K562 (cell line): ENCODE results near the gene PDCD6IP. TPM values are rescaled to one million over a fixed set of nuclear protein-coding genes. Genes with fewer than 3 reads are reported as not detected.
A peak's percentile ranks its signal among the peaks of the same experiment; 100 is the strongest.

Experiments used
- CBX2 ChIP-seq: fragments of 200-600 bp; sonication (generic); IDR thresholded peaks from one replicate; pipeline ENCODE4 v1.6.1; 2012; ENCODE audit warnings: mild to moderate bottlenecking, low read length, inconsistent platforms; ENCODE audit not compliant: insufficient read depth, poor library complexity, severe bottlenecking
- ETV6 ChIP-seq, 3 experiments: fragments of 150-350 bp in 1 of 3; sonication (generic) in 1 of 3; formaldehyde crosslinking in 1 of 3; IDR thresholded peaks; 2 replicates each; pipeline versions ENCODE4 v1.6.1 to v1.8.0; 2014 to 2022; ENCODE audit warnings: borderline replicate concordance in 2 of 3, low read depth in 2 of 3, antibody characterized with exemption in 1 of 3, low read length in 1 of 3, mild to moderate bottlenecking in 1 of 3, missing genetic modification reagents in 1 of 3
- EZH2 ChIP-seq: IDR thresholded peaks from 2 replicates; pipeline ENCODE4 v1.6.1; 2012; ENCODE audit warnings: low read depth, mild to moderate bottlenecking, inconsistent platforms, low read length, borderline replicate concordance
- GTF2F1 ChIP-seq: IDR thresholded peaks from 2 replicates; pipeline ENCODE4 v1.6.1; 2011; ENCODE audit warnings: low read depth, low read length, improper control_type of control experiment
- KDM5B ChIP-seq: fragments of 200-600 bp; sonication (generic); IDR thresholded peaks from 2 replicates; pipeline ENCODE4 v1.6.1; 2012; ENCODE audit warnings: low read depth, mild to moderate bottlenecking, moderate library complexity, low read length, control low read depth, inconsistent platforms; ENCODE audit not compliant: insufficient replicate concordance
- MTF1 ChIP-seq: fragments of 250-450 bp; sonication (Bioruptor Pico); IDR thresholded peaks from 2 replicates; pipeline ENCODE4 v1.9.0; 2021; ENCODE audit warnings: moderate library complexity, mild to moderate bottlenecking, inconsistent platforms, borderline replicate concordance
- NCOA2 ChIP-seq, 2 experiments: fragments of 450-650 bp; IDR thresholded peaks; 2 replicates each; pipeline ENCODE4 v1.6.1; 2018; ENCODE audit warnings: mild to moderate bottlenecking in 2 of 2, moderate library complexity in 1 of 2; ENCODE audit not compliant: partially characterized antibody in 2 of 2
- NFXL1 ChIP-seq: fragments of 450-650 bp; formaldehyde crosslinking; IDR thresholded peaks from 2 replicates; pipeline ENCODE4 v1.4.0; 2021; ENCODE audit warnings: mild to moderate bottlenecking
- PPARD ChIP-seq: fragments of 250-450 bp; sonication (Bioruptor Pico); IDR thresholded peaks from 2 replicates; pipeline ENCODE4 v1.8.0; 2022; ENCODE audit warnings: inconsistent platforms, mild to moderate bottlenecking, moderate library complexity
- PRMT5 ChIP-seq: sonication (generic); formaldehyde crosslinking; IDR thresholded peaks from 2 replicates; pipeline ENCODE4 v1.5.0; 2020; ENCODE audit warnings: missing genetic modification reagents
- RBM39 ChIP-seq: fragments of 200-400 bp; formaldehyde crosslinking; optimal IDR thresholded peaks from 2 replicates; pipeline ENCODE3; 2018; ENCODE audit warnings: low read depth, low read length
- SMARCA5 ChIP-seq: fragments of 450-650 bp; IDR thresholded peaks from 2 replicates; pipeline ENCODE4 v1.6.1; 2016
- STAG1 ChIP-seq: sonication (generic); formaldehyde crosslinking; IDR thresholded peaks from 2 replicates; pipeline ENCODE4 v1.5.0; 2020; ENCODE audit warnings: missing genetic modification reagents, borderline replicate concordance
- XRCC3 ChIP-seq: fragments of 450-650 bp; IDR thresholded peaks from 2 replicates; pipeline ENCODE4 v1.6.1; 2017; ENCODE audit warnings: mild to moderate bottlenecking, moderate library complexity
- XRCC5 ChIP-seq: fragments of 200-400 bp; formaldehyde crosslinking; IDR thresholded peaks from 2 replicates; pipeline ENCODE4 v1.6.1; 2017; ENCODE audit warnings: low read depth, mild to moderate bottlenecking, low read length
- ZNF12 ChIP-seq: sonication (generic); formaldehyde crosslinking; IDR thresholded peaks from 2 replicates; pipeline ENCODE4 v1.4.0; 2020; ENCODE audit warnings: mild to moderate bottlenecking, missing genetic modification reagents
- ZNF274 ChIP-seq: IDR thresholded peaks from 2 replicates; pipeline ENCODE4 v1.6.1; 2011; ENCODE audit warnings: low read depth, mild to moderate bottlenecking, low read length, moderate library complexity, borderline replicate concordance
- ZNF431 ChIP-seq: sonication (generic); formaldehyde crosslinking; IDR thresholded peaks from 2 replicates; pipeline ENCODE4 v1.8.0; 2022; ENCODE audit warnings: mild to moderate bottlenecking, missing genetic modification reagents
- ZNF445 ChIP-seq: fragments of 250-450 bp; sonication (Bioruptor Pico); IDR thresholded peaks from 2 replicates; pipeline ENCODE4 v1.4.0; 2020; ENCODE audit warnings: low read depth, mild to moderate bottlenecking, moderate library complexity
- ZNF551 ChIP-seq: fragments of 250-450 bp; sonication (Bioruptor Pico); IDR thresholded peaks from 2 replicates; pipeline ENCODE4 v1.5.0; 2021; ENCODE audit warnings: mild to moderate bottlenecking, moderate library complexity
- ZNF644 ChIP-seq: fragments of 200-800 bp; sonication (Bioruptor generic); IDR thresholded peaks from 2 replicates; pipeline ENCODE4 v1.6.1; 2016; ENCODE audit warnings: low read depth, missing genetic modification characterization, missing compliant biosample characterization
- ZNF696 ChIP-seq: fragments of 250-450 bp; sonication (Bioruptor Pico); conservative IDR thresholded peaks from 2 replicates; pipeline ENCODE4 v1.4.0; 2020; ENCODE audit warnings: mild to moderate bottlenecking, moderate library complexity
- ZNF785 ChIP-seq: fragments of 250-450 bp; sonication (Bioruptor Pico); IDR thresholded peaks from 2 replicates; pipeline ENCODE4 v1.4.0; 2020; ENCODE audit warnings: mild to moderate bottlenecking
- polyA plus RNA-seq, 8 experiments: library from polyadenylated mRNA; depleted of rRNA in 4 of 8; stranded (reverse) in 5 of 8; unstranded in 3 of 8; fragments of >200 nt; fragmentation: Nextera tagmentation in 2 of 8; fragmentation: Illumina TruSeq in 1 of 8; extraction: Ambion mirVana in 2 of 8; extraction: Trizol in 1 of 8; gene quantifications; 2 replicates each; pipeline versions ENCODE4 v1.2.1 to v1.2.3, GENCODE V29; 2011 to 2014; ENCODE audit warnings: inconsistent platforms in 1 of 8, missing spikeins in 1 of 8
- total RNA-seq, 7 experiments: library from RNA; depleted of rRNA in 6 of 7; stranded (reverse); fragments of >200 nt in 6 of 7; fragmentation: Illumina TruSeq in 2 of 7; extraction: Trizol in 2 of 7; gene quantifications; 2 replicates each; pipeline versions ENCODE4 v1.2.1 to v1.2.3, GENCODE V29; 2011 to 2021; ENCODE audit warnings: low replicate concordance in 1 of 7
- TF ChIP-seq, protein P1 (sequence below): IDR thresholded peaks from 2 replicates; pipeline ENCODE4 v1.6.1; 2011; ENCODE audit not compliant: insufficient read length; ENCODE audit errors: extremely low read depth
- TF ChIP-seq, protein P2 (sequence below): fragments of 250-450 bp; sonication (Bioruptor Pico); IDR thresholded peaks from 2 replicates; pipeline ENCODE4 v1.5.0; 2021
- TF ChIP-seq, protein P3 (sequence below), 3 experiments: fragments of 200-800 bp in 1 of 3; sonication (Bioruptor generic) in 1 of 3; sonication (generic) in 1 of 3; formaldehyde crosslinking in 1 of 3; IDR thresholded peaks; 2 replicates each; pipeline versions ENCODE4 v1.6.1 to v1.8.0; 2016 to 2022; ENCODE audit warnings: mild to moderate bottlenecking in 2 of 3, missing compliant biosample characterization in 2 of 3, missing genetic modification characterization in 2 of 3, missing genetic modification reagents in 1 of 3

PDCD6IP gene
- total and polyA plus RNA-seq, 9 of the 15 experiments (the other 6 are each of a cell fraction or from before 2014, with no cell fraction given): 40.2 to 302 (median 122) TPM

DNA sequence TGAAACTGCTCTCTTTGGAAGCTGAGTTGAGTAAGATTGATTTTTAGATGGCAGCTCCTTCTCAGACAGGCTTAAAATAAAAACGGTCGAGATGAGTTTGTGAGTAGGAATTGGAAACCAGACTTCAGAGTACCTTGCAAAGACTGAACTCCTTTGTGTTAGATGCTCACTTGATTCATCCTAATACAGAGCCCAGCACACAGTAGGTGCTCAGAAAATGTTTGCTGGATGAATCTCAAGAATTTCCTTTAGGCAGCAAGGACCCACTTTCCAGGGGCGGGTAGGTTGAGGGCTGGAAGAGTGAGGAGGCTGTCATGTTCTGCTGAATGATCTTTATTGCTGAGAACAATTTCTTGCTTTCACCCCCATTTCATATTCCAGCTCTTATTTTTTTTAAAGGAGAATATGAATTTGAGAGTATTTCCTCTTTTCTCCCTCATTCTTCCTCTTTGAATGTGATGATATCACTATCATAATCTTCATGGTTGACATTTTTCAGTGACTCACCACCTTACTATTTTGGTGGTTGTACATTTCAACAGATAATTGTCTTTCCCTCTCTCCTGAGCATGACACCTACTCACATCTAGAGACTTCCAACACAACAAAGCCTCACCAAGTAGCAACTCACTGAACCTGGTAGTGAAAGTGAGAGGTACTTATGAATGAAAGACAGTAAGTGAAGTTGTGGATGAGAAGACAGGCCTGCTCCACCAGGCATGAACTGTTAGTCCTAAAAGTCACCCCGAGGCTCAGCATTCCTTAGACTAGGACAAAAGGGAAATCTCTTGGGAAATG lies 113.3 kb downstream of the PDCD6IP start (continued):
- TF ChIP-seq ZNF696: no peak
- no peak for TF ChIP-seq PRMT5
- no peak for TF ChIP-seq NFXL1 (CRISPR knock-in tag)
- no peak for TF ChIP-seq GTF2F1
- TF ChIP-seq, protein P1, sequence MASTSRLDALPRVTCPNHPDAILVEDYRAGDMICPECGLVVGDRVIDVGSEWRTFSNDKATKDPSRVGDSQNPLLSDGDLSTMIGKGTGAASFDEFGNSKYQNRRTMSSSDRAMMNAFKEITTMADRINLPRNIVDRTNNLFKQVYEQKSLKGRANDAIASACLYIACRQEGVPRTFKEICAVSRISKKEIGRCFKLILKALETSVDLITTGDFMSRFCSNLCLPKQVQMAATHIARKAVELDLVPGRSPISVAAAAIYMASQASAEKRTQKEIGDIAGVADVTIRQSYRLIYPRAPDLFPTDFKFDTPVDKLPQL: no peak
- no peak for TF ChIP-seq ZNF551 (CRISPR knock-in tag)
- TF ChIP-seq ZNF274: no peak
- 0 out of 2 replicates have a peak, but pooled peaks have one; percentile 8 for TF ChIP-seq ZNF644 (tag)
- TF ChIP-seq, protein P2, sequence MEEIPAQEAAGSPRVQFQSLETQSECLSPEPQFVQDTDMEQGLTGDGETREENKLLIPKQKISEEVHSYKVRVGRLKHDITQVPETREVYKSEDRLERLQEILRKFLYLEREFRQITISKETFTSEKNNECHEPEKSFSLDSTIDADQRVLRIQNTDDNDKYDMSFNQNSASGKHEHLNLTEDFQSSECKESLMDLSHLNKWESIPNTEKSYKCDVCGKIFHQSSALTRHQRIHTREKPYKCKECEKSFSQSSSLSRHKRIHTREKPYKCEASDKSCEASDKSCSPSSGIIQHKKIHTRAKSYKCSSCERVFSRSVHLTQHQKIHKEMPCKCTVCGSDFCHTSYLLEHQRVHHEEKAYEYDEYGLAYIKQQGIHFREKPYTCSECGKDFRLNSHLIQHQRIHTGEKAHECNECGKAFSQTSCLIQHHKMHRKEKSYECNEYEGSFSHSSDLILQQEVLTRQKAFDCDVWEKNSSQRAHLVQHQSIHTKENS (CRISPR knock-in tag): no peak
- TF ChIP-seq MTF1 (CRISPR knock-in tag): no peak
- TF ChIP-seq ZNF785 (CRISPR knock-in tag): no peak
- TF ChIP-seq XRCC3: no peak
- no peak for TF ChIP-seq PPARD
- TF ChIP-seq, protein P3, sequence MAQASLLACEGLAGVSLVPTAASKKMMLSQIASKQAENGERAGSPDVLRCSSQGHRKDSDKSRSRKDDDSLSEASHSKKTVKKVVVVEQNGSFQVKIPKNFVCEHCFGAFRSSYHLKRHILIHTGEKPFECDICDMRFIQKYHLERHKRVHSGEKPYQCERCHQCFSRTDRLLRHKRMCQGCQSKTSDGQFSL (CRISPR knock-in tag; IDR thresholded peaks at IDR 0.05): no peak
- TF ChIP-seq, protein P3 (tag; IDR thresholded peaks at IDR 0.05): no peak
- no peak for TF ChIP-seq EZH2
- no peak for TF ChIP-seq RBM39
- no peak for TF ChIP-seq KDM5B
- TF ChIP-seq ZNF431 (CRISPR knock-in tag): no peak
- TF ChIP-seq XRCC5: no peak
- peak; percentile 16; the same call in 1 of the 2 replicates for TF ChIP-seq SMARCA5
- TF ChIP-seq CBX2: no peak
- no peak for TF ChIP-seq ZNF445 (CRISPR knock-in tag)
- TF ChIP-seq ZNF12 (CRISPR knock-in tag): no peak
- no peak for TF ChIP-seq STAG1 (CRISPR knock-in tag)
- no peak for TF ChIP-seq NCOA2 (IDR thresholded peaks at IDR 0.05; ENCODE audit: partially characterized antibody in 2 of 2)
- TF ChIP-seq ETV6 (IDR thresholded peaks at IDR 0.05; ENCODE audit: borderline replicate concordance in 1 of 2, low read depth in 2 of 2, low read length in 1 of 2): peak; percentile 76 to 95
- no peak for TF ChIP-seq ETV6 (CRISPR knock-in tag; IDR thresholded peaks at IDR 0.05; ENCODE audit: borderline replicate concordance)
